HG03196 (cell line): Measurements from ENCODE around the gene MYOCOS.

Experiments
- ATAC-seq: cut with Tn5 transposase; IDR thresholded peaks from one replicate; pipeline ENCODE4 v1.9.1; 2021; ENCODE audit not compliant: unreplicated experiment

The MYOCOS gene

GRCh38 chr1:171623651-171624331 lies 1.7 kb downstream of the MYOCOS start:
- no peak for ATAC-seq

- ATAC-seq, result no peak
Observed at GRCh38 chr1:171625225-171625624, 3.2 kb downstream of the MYOCOS start.

- ATAC-seq, result no peak
Observed at GRCh38 chr1:171627020-171627419, 5.0 kb downstream of the MYOCOS start.

DNA sequence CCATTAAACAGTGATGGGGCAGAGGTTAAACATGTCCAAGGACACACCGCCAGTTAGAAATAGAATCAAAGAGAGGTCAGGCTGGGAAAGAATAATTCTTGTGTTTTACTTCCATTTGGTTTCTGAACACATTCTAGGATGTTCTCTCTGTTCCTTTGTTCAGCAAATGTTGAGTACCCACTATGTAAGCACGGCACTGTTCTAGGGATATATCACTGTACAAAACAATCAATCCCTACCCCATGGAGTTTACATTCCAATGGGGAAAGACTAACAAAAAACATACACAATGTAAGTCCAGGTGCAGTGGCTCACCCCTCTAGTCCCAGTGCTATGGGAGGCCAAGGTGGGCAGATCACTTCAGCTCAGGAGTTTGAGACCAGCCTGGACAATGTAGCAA lies 6.2 kb downstream of the MYOCOS start:
- no peak for ATAC-seq

DNA sequence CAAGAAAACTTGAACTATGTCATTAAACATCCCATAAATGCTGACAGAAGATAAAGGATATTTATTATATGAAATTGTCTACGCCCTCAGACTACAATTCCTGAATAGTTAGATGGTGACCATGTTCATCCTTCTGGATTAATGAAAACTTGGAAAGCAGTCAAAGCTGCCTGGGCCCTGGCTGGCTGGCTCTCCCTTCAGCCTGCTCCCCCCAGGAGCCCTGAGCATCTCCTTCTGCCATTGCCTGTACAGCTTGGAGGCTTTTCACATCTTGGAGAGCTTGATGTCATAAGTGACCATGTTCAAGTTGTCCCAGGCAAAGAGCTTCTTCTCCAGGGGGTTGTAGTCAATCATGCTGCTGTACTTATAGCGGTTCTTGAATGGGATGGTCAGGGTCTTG lies 13.6 kb downstream of the MYOCOS start:
- ATAC-seq, result no peak

DNA sequence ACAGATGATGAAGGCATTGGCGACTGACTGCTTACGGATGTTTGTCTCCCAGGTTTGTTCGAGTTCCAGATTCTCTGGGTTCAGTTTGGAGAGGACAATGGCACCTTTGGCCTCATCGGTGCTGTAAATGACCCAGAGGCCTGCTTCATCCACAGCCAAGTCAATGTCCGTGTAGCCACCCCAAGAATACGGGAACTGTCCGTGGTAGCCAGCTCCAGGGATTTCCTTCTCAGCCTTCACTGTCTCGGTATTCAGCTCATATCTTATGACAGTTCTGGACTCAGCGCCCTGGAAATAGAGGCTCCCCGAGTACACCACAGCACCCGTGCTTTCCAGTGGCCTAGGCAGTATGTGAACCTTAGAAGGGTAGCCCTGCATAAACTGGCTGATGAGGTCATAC lies 14.1 kb downstream of the MYOCOS start:
- ATAC-seq, result no peak

- ATAC-seq, result no peak
Observed at GRCh38 chr1:171637928-171638576, 16.0 kb downstream of the MYOCOS start.

GRCh38 chr1:171640225-171640624 lies 18.2 kb downstream of the MYOCOS start:
- ATAC-seq, result no peak

DNA sequence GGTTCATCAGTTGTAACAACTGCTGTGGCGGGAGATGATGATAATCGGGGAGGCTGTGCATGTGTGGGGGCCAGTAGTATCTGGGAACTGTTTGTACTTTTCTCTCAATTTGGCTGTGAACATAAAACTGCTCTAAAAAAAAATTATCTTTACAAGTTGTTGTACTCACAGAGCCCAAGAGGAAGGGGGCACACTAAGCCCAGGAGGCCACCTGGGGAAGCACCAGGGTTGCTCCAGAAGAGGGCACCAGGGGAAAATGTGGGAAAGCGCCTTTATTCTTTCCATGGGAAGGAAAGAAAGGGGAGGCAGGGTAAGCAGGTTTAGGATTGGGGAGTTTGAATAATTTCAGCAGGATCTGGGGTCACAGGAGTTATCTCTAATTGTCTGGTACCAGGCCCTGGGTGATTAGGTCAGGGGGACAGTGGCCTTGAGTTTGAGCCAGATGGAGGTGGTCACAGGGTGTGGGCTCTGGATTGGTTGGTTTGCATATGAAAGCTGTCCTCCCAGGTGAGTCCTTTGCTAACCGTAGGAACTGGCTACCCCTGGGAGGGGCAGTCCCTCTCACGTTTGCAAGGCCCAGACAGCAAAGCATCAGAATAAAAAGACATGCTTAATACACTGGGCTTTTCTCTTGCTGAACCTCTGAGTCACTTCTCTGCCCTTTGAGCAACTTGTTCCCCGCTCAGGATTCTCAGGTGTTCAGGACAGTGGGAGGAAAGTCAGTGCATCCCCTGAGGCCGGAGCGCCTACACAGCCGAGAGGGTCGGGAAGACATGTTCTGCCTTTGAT lies 19.2 kb downstream of the MYOCOS start:
- no peak for ATAC-seq

GRCh38 chr1:171642197-171642596 lies 20.2 kb downstream of the MYOCOS start:
- ATAC-seq, result no peak

- no peak for ATAC-seq
Observed at GRCh38 chr1:171643156-171643555, 21.1 kb downstream of the MYOCOS start.

DNA sequence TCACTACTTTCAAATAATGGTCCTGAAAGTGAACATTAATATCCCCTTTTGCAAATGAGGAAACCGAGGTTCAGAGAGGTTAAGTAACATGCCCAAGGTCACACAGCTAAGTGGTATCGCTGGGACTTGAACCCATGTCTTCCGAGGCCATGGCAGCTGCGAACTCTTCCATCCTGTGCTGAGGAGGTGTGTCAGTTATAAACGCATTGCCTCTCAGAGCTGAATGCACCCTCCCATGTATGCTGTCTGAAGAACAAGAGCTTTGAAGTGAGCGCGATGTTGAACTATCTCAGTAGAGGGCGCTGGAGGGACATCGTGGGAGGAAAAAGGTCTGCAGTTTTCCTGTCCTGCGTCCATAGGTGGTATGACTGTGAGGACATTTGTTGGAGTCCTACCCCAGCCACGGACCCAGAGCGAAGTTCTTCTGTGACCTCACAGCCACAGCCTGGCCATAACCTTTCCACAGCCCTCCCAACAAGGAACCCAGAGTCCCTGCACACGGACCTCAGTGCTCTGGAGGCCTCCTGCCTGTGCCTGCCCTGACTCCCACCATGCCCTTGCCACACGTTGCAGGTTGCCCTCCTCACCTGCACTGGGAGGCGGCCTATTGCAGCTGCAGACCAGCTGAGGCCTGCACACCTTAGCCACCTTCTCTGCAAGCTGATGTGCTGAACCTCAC lies 22.9 kb downstream of the MYOCOS start:
- ATAC-seq, result no peak

DNA sequence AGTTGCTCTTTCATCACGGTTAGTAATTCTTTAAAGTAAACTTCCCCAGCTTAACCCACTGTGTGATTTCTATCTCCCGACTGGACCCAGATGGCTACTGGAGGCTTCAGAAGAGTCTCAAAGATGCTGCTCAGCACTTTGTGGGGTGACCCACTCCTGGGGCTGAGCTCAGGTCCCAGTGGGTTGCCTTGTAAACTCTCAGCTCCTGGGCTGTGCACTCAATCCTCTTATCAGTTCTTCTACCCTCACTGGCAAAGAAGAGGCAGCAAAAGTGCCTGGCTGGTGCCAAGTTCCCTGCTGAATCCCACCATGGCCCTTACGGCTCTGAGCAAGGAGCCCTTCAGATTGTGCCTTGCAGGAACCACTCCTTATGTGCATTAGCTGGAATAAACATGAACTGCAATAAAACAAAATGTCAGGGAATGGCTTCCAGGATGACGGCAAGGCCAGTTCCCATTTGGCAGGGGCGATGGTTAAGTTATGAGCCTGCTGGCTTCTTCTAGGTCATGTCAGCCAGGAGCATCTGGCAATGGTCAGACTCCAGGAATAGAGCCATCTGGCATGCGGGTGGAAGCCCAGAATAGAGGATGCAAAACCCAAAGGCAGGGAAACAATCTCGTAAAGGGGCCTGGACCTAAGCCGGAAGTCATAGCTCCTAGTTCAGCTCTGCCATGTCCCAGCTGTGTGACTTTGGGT lies 23.7 kb downstream of the MYOCOS start:
- ATAC-seq, result no peak

DNA sequence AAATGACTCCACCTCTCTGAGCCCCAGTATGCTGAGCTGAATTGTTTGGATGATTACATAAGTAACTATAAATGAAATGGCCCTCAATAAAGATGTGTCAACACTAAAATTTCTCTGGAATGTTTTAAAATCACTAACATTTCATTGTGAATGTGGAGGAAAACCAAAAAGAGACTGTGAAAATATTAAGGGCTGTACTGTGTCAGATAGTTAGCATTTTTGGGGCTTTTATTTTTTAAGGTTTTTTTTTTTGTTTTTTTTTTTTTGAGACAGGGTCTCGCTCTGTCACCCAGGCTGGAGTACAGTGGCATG lies 24.2 kb downstream of the MYOCOS start:
- ATAC-seq, result no peak

DNA sequence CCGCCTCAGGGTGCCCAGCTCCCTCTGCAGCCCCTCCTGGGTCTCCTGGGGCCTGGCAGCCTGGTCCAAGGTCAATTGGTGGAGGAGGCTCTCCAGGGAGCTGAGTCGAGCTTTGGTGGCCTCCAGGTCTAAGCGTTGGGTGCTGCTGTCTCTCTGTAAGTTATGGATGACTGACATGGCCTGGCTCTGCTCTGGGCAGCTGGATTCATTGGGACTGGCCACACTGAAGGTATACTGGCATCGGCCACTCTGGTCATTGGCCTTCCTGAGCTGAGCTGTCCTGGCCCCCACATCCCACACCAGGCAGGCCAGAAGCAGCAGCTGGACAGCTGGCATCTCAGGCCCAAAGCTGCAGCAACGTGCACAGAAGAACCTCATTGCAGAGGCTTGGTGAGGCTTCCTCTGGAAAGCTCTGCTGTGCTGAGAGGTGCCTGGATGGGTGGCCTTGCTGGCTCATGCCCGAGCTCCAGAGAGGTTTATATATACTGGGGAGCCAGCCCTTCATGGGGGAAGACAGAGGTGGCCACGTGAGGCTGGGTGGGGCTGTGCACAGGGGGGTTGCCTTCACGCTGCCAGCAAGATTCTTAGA lies 30.3 kb downstream of the MYOCOS start, which contains the start of gene MYOC:
MYOC (minus strand) TSS at position 455 of the 589 bp plus-strand sequence; CDS start at position 378, 77 bp downstream.
- no peak for ATAC-seq

DNA sequence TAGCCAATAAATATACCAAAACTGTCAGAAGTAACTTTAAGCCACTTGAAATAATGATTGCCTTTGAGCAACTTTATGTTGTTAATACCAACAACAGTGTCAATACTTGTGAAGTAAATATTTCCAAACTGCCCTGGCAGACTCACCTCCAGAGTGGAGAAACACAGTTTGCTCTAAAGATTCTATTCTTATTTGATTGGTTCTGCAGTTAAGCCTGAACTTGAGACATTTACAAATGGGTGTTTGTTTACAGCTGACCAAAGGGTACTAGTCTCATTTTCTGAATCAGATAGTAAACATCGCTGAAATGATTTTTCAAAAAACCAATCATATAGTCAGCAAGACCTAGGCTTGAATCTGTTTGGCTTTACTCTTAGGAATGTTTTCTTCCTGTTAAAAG lies 31.8 kb downstream of the MYOCOS start:
- no peak for ATAC-seq

DNA sequence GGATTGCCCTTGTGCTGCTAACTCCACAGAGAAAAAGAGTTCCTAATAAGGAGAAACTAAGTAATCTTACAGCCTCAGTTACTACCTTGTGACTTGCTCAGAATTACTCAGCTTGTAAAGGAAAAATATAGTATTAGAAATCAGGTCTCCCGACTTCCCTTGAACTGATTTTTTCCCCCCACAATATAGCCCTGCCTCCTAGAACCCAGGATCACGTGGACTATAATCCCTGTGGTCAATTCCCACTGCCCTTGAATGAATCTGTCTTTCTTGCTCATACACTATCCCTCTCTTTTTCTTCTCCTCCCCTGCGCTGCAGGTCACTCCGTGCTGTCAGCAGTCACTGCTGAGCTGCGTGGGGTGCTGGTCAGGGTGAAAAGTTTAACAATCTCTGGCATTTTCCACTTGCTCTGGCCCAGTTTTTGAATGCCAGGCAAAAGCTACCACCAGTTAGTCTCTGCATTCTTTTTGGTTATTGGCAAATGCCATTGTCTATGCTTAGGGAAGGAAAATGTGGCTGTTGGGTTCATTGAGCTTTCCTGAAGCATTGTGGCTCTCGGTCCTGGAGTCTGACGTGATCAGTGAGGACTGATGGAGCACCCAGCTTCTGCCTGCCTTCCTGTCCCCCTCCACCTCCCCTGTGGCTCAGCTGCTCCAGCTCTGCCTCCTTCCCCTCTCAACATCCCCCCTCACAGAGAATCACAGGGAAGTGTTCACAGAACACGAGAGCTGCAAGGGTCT lies 32.3 kb downstream of the MYOCOS start:
- no peak for ATAC-seq

DNA sequence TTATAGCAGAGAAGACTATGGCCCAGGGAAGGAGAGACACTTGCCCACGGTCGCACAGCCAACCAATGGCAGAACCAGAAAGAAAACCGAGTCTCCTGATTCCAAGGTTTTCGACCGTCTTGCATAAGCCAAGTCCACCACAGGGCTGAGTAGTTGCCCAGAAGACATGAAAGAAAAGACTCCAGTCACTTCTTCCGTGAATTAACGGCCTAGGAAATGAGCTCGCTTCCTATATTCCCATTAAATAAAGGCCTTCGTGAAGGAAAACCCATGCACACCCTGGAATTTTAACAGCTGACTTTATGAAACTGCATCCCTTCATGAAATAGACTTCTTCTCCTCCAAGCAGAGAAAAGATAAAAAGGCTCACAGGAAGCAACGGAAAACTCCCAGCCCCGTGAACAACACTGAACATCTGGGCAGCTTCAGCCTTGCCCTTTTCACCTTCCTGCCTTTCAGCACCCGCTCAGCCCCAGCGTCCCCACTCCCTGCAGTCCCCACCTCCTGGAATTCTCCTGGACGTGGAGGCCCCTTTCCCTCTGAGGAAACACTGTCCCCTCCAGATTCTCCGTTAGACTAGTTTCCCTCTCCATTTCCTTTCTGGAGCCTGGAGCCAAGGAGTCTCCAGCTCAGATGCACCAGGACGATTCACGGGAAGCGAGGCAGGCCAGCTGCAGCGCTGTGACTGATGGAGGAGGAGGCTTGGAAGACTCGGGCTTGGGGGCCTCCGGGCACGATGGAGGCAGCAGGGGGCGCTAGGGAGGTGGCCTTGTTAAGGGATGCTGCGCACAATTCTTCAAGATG lies 33.1 kb downstream of the MYOCOS start:
- no peak for ATAC-seq

DNA sequence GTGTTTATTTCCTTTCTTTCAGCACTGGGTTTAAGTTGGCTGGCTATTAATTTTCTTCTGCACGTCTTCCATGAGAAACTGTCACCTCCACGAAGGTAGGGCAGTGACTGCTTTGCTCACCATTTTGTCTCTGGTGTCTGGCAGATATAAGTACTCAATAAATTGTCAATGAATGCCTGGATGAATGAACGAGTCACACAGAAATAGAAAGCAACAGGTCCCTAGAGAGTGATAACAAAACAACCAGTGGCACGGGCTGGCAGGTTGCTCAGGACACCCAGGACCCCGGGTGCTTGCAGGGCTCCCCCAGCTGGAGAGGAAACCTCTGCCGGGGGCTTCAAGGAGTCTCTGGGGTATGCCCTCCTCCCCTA lies 33.7 kb downstream of the MYOCOS start:
- ATAC-seq, result no peak
